HG03097 (cell line): ENCODE data around the gene CRMP1.
"Not testable (repeated sequence)": the region's sequence is repeated elsewhere in the genome, so short reads cannot be mapped to it uniquely, and the experiment has no call there.

Source experiments
- ATAC-seq: cut with Tn5 transposase; IDR thresholded peaks from one replicate; pipeline ENCODE4 v1.9.1; 2021; ENCODE audit not compliant: unreplicated experiment, low FRiP score

CRMP1 gene

GRCh38 chr4:5863461-5864113, 29.3 kb downstream of the CRMP1 start:
- no peak for ATAC-seq

- no peak for ATAC-seq
These were observed 34.7 kb downstream of the CRMP1 start for GRCh38 chr4:5858020-5858769.

GRCh38 chr4:5857199-5857598, 35.7 kb downstream of the CRMP1 start:
- ATAC-seq, result no peak

GRCh38 chr4:5856362-5856761, 36.5 kb downstream of the CRMP1 start:
- ATAC-seq, result not testable (repeated sequence)

GRCh38 chr4:5854929-5855328, 38.0 kb downstream of the CRMP1 start:
- no peak for ATAC-seq

- no peak for ATAC-seq
These were observed 40.2 kb downstream of the CRMP1 start for GRCh38 chr4:5852523-5853202.

GRCh38 chr4:5851637-5852301, 41.1 kb downstream of the CRMP1 start:
- no peak for ATAC-seq

GRCh38 chr4:5845035-5845905, 47.6 kb downstream of the CRMP1 start:
- no peak for ATAC-seq

GRCh38 chr4:5843573-5844530, 49.0 kb downstream of the CRMP1 start:
- ATAC-seq, result no peak

- no peak for ATAC-seq
These were observed 50.4 kb downstream of the CRMP1 start for GRCh38 chr4:5842456-5842855.

GRCh38 chr4:5839751-5840674, 52.9 kb downstream of the CRMP1 start:
- ATAC-seq, result no peak

GRCh38 chr4:5839332-5839731, 53.6 kb downstream of the CRMP1 start:
- no peak for ATAC-seq

GRCh38 chr4:5837483-5837882, 55.4 kb downstream of the CRMP1 start:
- ATAC-seq, result not testable (repeated sequence)

- no peak for ATAC-seq
These were observed 55.9 kb downstream of the CRMP1 start for GRCh38 chr4:5836943-5837342.

GRCh38 chr4:5828005-5828391, 64.9 kb downstream of the CRMP1 start:
- no peak for ATAC-seq

GRCh38 chr4:5827108-5828004, 65.5 kb downstream of the CRMP1 start:
- no peak for ATAC-seq
